ENCODE data around the gene HID1. TPM values are rescaled to one million over a fixed set of nuclear protein-coding genes. Genes with fewer than 3 reads are reported as not detected.

HID1 gene
- total RNA-seq, 1 experiment from 2014 or later, result 2.1 TPM

DNA sequence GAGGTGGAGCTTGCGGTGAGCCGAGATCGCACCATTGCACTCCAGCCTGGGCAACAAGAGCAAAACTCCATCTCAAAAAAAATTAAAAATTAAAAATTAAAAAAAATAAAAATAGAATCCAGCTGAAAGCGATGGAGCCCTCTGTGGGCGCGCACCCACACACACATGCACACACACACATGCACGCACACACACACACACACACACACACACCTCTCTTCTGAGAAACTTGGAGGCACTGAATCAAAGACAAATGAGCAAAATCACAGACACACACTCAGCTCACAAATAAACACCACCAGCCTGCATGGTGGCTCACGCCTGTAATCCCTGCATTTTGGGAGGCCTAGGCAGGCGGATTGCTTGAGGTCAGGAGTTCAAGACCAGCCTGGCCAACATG is 69.5 kb downstream of the HID1 start:
- peaks cover 2% of the 10 kb centered on the region for H3K27me3 ChIP-seq (ENCODE audit: control insufficient read depth, insufficient read depth, low read length)
- H3K36me3 ChIP-seq (replicated peaks; ENCODE audit: control insufficient read depth, insufficient read depth, low read length), result no peaks in the 10 kb centered on the region
- no peak overlapping the region for H3K4me3 ChIP-seq (ENCODE audit: insufficient read depth, low read depth, low read length)
- DNase-seq, result no peak

DNA sequence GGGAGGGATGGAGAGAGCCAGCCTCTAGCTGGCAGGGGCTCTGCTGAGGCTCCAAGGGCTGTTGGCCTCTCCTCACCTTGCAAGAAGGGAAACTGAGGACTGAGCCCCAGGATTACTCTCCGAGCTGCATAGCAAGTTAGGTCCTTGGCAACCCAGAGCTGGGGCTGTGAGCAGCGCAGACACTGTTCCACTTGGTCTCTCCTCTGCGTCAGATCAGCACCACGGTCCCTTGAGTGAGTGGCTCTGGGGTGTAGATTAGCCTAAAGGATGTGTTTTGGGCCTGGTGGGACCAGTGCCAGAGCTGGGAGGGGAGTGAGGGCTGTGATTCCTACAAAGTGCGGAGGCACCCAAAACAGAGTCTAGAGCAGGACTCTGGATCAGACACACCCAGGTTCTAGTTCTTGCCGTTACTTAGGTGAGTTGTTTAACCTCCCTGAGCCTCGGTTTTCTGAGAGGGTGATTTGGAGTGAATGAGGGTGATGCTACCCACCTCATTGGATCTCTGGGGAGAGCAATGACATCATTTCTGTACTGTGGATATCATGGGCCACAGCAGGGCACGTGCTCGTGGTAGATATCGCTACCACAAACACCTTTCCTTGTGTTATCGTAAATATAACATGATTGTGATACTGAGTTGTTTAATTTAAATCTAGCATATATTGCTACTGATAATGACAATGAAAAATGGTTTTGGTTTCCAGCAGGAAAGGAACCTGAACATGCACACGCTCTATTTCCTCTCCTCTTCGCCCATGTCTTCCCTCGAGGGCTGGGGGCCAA is 71.0 kb downstream of the HID1 start:
- no peak overlapping the region for H3K4me3 ChIP-seq (ENCODE audit: insufficient read depth, low read depth, low read length)
- peaks cover 2% of the 10 kb centered on the region for H3K27me3 ChIP-seq (ENCODE audit: control insufficient read depth, insufficient read depth, low read length)
- no peaks in the 10 kb centered on the region for H3K36me3 ChIP-seq (replicated peaks; ENCODE audit: control insufficient read depth, insufficient read depth, low read length)
- no peak for DNase-seq

Other genes starting within 250 kb of the HID1 start
- gene RAB37, start 235.5 kb downstream of the HID1 start, total RNA-seq (2014; rRNA removed; shearing (Covaris generic)), result 2.5 and 3.5 TPM in 2 replicates
- 63.1 and 79.1 TPM in 2 replicates for gene NHERF1, start 224.1 kb downstream of the HID1 start, total RNA-seq (2014; rRNA removed; shearing (Covaris generic))
- gene NAT9, start 196.4 kb downstream of the HID1 start, total RNA-seq (2014; rRNA removed; shearing (Covaris generic)), result 47.9 and 73.3 TPM in 2 replicates
- not detected in 2 replicates for gene GRIN2C, start 112.9 kb downstream of the HID1 start, total RNA-seq (2014; rRNA removed; shearing (Covaris generic))
- gene FDXR, start 99.8 kb downstream of the HID1 start, total RNA-seq (2014; rRNA removed; shearing (Covaris generic)), result 4.9 and 9.7 TPM in 2 replicates
- 0.52 TPM in 1 of 2 replicates, not detected in the other for gene FADS6, start 79.1 kb downstream of the HID1 start, total RNA-seq (2014; rRNA removed; shearing (Covaris generic))
- gene USH1G, start 49.5 kb downstream of the HID1 start, total RNA-seq (2014; rRNA removed; shearing (Covaris generic)), result 0.59 and 1.3 TPM in 2 replicates
- gene OTOP2, start 48.5 kb downstream of the HID1 start, total RNA-seq (2014; rRNA removed; shearing (Covaris generic)), result not detected in 2 replicates
- not detected in 2 replicates for gene OTOP3, start 36.9 kb downstream of the HID1 start, total RNA-seq (2014; rRNA removed; shearing (Covaris generic))
- 23.5 and 25.9 TPM in 2 replicates for gene CDR2L, start 14.9 kb upstream of the HID1 start, total RNA-seq (2014; rRNA removed; shearing (Covaris generic))
- 62.0 and 68.4 TPM in 2 replicates for gene MRPL58, start 39.9 kb upstream of the HID1 start, total RNA-seq (2014; rRNA removed; shearing (Covaris generic))
- 399 and 432 TPM in 2 replicates for gene ATP5PD, start 74.2 kb upstream of the HID1 start, total RNA-seq (2014; rRNA removed; shearing (Covaris generic))
- gene KCTD2, start 74.5 kb upstream of the HID1 start, total RNA-seq (2014; rRNA removed; shearing (Covaris generic)), result 34.9 and 41.0 TPM in 2 replicates
- 28.2 and 38.8 TPM in 2 replicates for gene SLC16A5, start 115.2 kb upstream of the HID1 start, total RNA-seq (2014; rRNA removed; shearing (Covaris generic))
- gene ARMC7, start 137.2 kb upstream of the HID1 start, total RNA-seq (2014; rRNA removed; shearing (Covaris generic)), result 6.2 and 9.5 TPM in 2 replicates
- gene NT5C, start 159.0 kb upstream of the HID1 start, total RNA-seq (2014; rRNA removed; shearing (Covaris generic)), result 106 and 118 TPM in 2 replicates
- 410 and 454 TPM in 2 replicates for gene JPT1, start 181.8 kb upstream of the HID1 start, total RNA-seq (2014; rRNA removed; shearing (Covaris generic))
- gene SUMO2, start 210.2 kb upstream of the HID1 start, total RNA-seq (2014; rRNA removed; shearing (Covaris generic)), result 321 and 329 TPM in 2 replicates
- 61.7 and 62.8 TPM in 2 replicates for gene NUP85, start 232.9 kb upstream of the HID1 start, total RNA-seq (2014; rRNA removed; shearing (Covaris generic))